ENCODE data around the gene KLC3.

GRCh38 chr19:45304141-45304926 is 36.2 kb upstream of the KLC3 start:
- TF ChIP-seq CTCF (IDR thresholded peaks at IDR 0.05): no peak
- TF ChIP-seq POLR2A (IDR thresholded peaks at IDR 0.05): no peak
